Endothelial cell of umbilical vein (primary cell): Measurements from ENCODE around the gene R3HDM2. TPM values are rescaled to one million over a fixed set of nuclear protein-coding genes. Genes with fewer than 3 reads are reported as not detected.

ENCODE experiments used
- BruUV-seq: library from RNA; stranded (reverse); fragments of 400-500 nt; replicated peaks from 2 replicates; lab custom pipeline; 2021; lab: Mats Ljungman, UMichigan
- CTCF ChIA-PET: fragments of 300-600, 350-600 bp; sonication (Branson Sonifier 250); formaldehyde crosslinking; loops from one replicate; lab custom pipeline; 2021; ENCODE audit warnings: antibody characterized with exemption, inconsistent platforms; lab: Charles Lee
- POLR2A ChIA-PET: fragments of 300-600, 350-600 bp; sonication (Branson Sonifier 250); formaldehyde crosslinking; loops from one replicate; lab custom pipeline; 2021; ENCODE audit warnings: antibody characterized with exemption, inconsistent platforms; lab: Charles Lee
- DNase-seq: peaks from one replicate; pipeline ENCODE4 v3.0.0-alpha.2; 2011; ENCODE audit warnings: low read depth, low spot score
- FAIRE-seq: peaks from 2 replicates; lab custom pipeline; 2011; peaks lifted over from hg19 to GRCh38; lab: Jason Lieb, UNC
- H2AFZ ChIP-seq: 2 replicates; pipeline ENCODE4 v1.6.0; 2012; ENCODE audit warnings: low read depth, low read length, control low read depth, inconsistent platforms
- H3K27ac ChIP-seq: 2 replicates; pipeline ENCODE4 v1.5.1; 2011; ENCODE audit warnings: low read depth, mild to moderate bottlenecking, control low read depth, low read length, moderate library complexity; ENCODE audit not compliant: insufficient read depth
- H3K27me3 ChIP-seq, 2 experiments: 2 replicates each; pipeline versions ENCODE4 v1.6.0 to v1.6.1; 2011; ENCODE audit warnings: low read length in 2 of 2, mixed read lengths in 1 of 2; ENCODE audit not compliant: control insufficient read depth in 2 of 2, insufficient read depth in 2 of 2
- H3K36me3 ChIP-seq, 2 experiments: 2 replicates in 1 of 2; 3 replicates in 1 of 2; pipeline ENCODE4 v1.5.1; 2011; ENCODE audit warnings: low read length in 2 of 2, mild to moderate bottlenecking in 1 of 2, moderate library complexity in 1 of 2; ENCODE audit not compliant: control insufficient read depth in 2 of 2, insufficient read depth in 2 of 2; ENCODE audit errors: extremely low read depth in 1 of 2
- H3K4me1 ChIP-seq: 3 replicates; pipeline ENCODE4 v1.5.1; 2011; ENCODE audit warnings: mild to moderate bottlenecking, low read length; ENCODE audit not compliant: control insufficient read depth, insufficient read depth; ENCODE audit errors: extremely low read depth
- H3K4me2 ChIP-seq: 2 replicates; pipeline ENCODE4 v1.6.1; 2011; ENCODE audit warnings: low read length, control low read depth, mixed read lengths; ENCODE audit not compliant: insufficient read depth
- H3K4me3 ChIP-seq, 3 experiments: fragments of 200-600 bp in 1 of 3; sonication (generic), shearing (Covaris generic) in 1 of 3; replicated peaks in 1 of 3; 2 replicates each; pipeline ENCODE4 v1.5.1; 2011 to 2016; ENCODE audit warnings: control low read depth in 3 of 3, low read length in 3 of 3, mild to moderate bottlenecking in 2 of 3, inconsistent platforms in 1 of 3, low read depth in 1 of 3, moderate library complexity in 1 of 3; ENCODE audit not compliant: insufficient read depth in 1 of 3
- H3K79me2 ChIP-seq: 2 replicates; pipeline ENCODE4 v1.6.0; 2012; ENCODE audit warnings: low read length, inconsistent platforms; ENCODE audit not compliant: control insufficient read depth, insufficient read depth
- H3K9ac ChIP-seq: replicated peaks from 2 replicates; pipeline ENCODE3; 2011; ENCODE audit warnings: low read length, control low read depth; ENCODE audit not compliant: insufficient read depth; ENCODE audit errors: extremely low read depth
- H3K9me1 ChIP-seq: replicated peaks from 3 replicates; pipeline ENCODE4 v1.6.0; 2011; ENCODE audit warnings: mild to moderate bottlenecking, low read length; ENCODE audit not compliant: control insufficient read depth, insufficient read depth; ENCODE audit errors: extremely low read depth
- H3K9me3 ChIP-seq: replicated peaks from 2 replicates; pipeline ENCODE4 v1.5.1; 2012; ENCODE audit warnings: low read length, inconsistent platforms; ENCODE audit not compliant: control insufficient read depth, insufficient read depth
- H4K20me1 ChIP-seq: replicated peaks from 2 replicates; pipeline ENCODE3; 2011; ENCODE audit warnings: mild to moderate bottlenecking, low read length; ENCODE audit not compliant: control insufficient read depth, insufficient read depth; ENCODE audit errors: extremely low read depth
- CTCF ChIP-seq, 2 donors: IDR thresholded peaks; 1 replicate in 1 of 2; 2 replicates in 1 of 2; pipeline ENCODE4 v1.5.1; 2011; ENCODE audit warnings: low read length in 2 of 2, mild to moderate bottlenecking in 2 of 2, moderate library complexity in 2 of 2, control low read depth in 1 of 2, inconsistent platforms in 1 of 2, low read depth in 1 of 2; ENCODE audit not compliant: insufficient read depth in 1 of 2; ENCODE audit errors: extremely low read depth in 1 of 2
- EZH2 ChIP-seq: IDR thresholded peaks from 2 replicates; pipeline ENCODE4 v1.6.1; 2012; ENCODE audit warnings: borderline replicate concordance, low read depth, mild to moderate bottlenecking, moderate library complexity, low read length, inconsistent platforms; ENCODE audit not compliant: severe bottlenecking
- FOS ChIP-seq: IDR thresholded peaks from 2 replicates; pipeline ENCODE4 v1.6.1; 2011; ENCODE audit warnings: mild to moderate bottlenecking, low read length, moderate library complexity, borderline replicate concordance; ENCODE audit not compliant: insufficient read depth
- GATA2 ChIP-seq: IDR thresholded peaks from 2 replicates; pipeline ENCODE4 v1.7.0; 2011; ENCODE audit warnings: low read depth, mild to moderate bottlenecking, moderate library complexity, mixed read lengths, low read length; ENCODE audit not compliant: insufficient read length, insufficient read depth
- JUN ChIP-seq: IDR thresholded peaks from 2 replicates; pipeline ENCODE4 v1.6.1; 2011; ENCODE audit warnings: borderline replicate concordance, low read depth; ENCODE audit not compliant: insufficient read length, insufficient read depth
- MAX ChIP-seq: IDR thresholded peaks from 2 replicates; pipeline ENCODE4 v1.6.1; 2011; ENCODE audit not compliant: insufficient read depth, insufficient read length
- MYC ChIP-seq: IDR thresholded peaks from one replicate; pipeline ENCODE4 v1.6.1; 2011; ENCODE audit warnings: mild to moderate bottlenecking, low read depth, low read length
- POLR2A ChIP-seq: IDR thresholded peaks from 2 replicates; pipeline ENCODE4 v1.6.1; 2012; ENCODE audit warnings: low read depth, mild to moderate bottlenecking, control low read depth, low read length
- POLR2AphosphoS5 ChIP-seq: IDR thresholded peaks from 2 replicates; pipeline ENCODE4 v1.6.1; 2012; ENCODE audit warnings: low read depth, mild to moderate bottlenecking, control low read depth, low read length, moderate library complexity; ENCODE audit not compliant: insufficient read depth
- dilution Hi-C: fragments of 300-500 bp; cut with MboI; formaldehyde crosslinking; loops from one replicate; pipeline ENCODE4 v1.15.0; 2019; ENCODE audit warnings: low sequenced_read_pairs; ENCODE audit not compliant: extremely low pct_ligation_motif_present
- intact Hi-C: fragments of 100-400 bp; cut with micrococcal nuclease; formaldehyde crosslinking; loops from one replicate; pipeline ENCODE4 v1.10.0; 2022
- polyA plus RNA-seq, 4 experiments: library from polyadenylated mRNA; depleted of rRNA in 3 of 4; stranded (reverse) in 3 of 4; unstranded in 1 of 4; fragments of >200 nt; gene quantifications; 2 replicates each; pipeline versions ENCODE4 v1.2.1 to v1.2.3, GENCODE V29; 2011 to 2012; ENCODE audit warnings: missing spikeins in 1 of 4
- total RNA-seq: library from RNA; stranded (reverse); gene quantifications from 2 replicates; pipeline ENCODE4 v1.2.3, GENCODE V29; 2021

R3HDM2 gene
- total and polyA plus RNA-seq, 2 donors (not counting 3 experiments of a cell fraction or from before 2014, with no cell fraction given) = 26.1 to 31.3 TPM

GRCh38 chr12:57416039-57416996 lies 14.5 kb downstream of the R3HDM2 start:
- intact Hi-C loops (no loop called here), dilution Hi-C loops (no loop called here)
- Histone ChIP-seq H3K27ac (no peak overlapping the region), H3K27me3 (no peaks in the 10 kb centered on the region), H4K20me1 (no peaks in the 10 kb centered on the region), H3K36me3 (no peaks in the 10 kb centered on the region), H3K4me1 (no peaks in the 10 kb centered on the region), H3K9ac (no peak overlapping the region), H3K4me2 (no peak overlapping the region), H2AFZ (no peak overlapping the region), H3K9me3 (no peaks in the 10 kb centered on the region), H3K79me2 (peaks cover 4% of the 10 kb centered on the region), H3K4me3 (no peak overlapping the region), H3K9me1 (no peaks in the 10 kb centered on the region)
- ChIA-PET CTCF (interaction anchor here (1.3 kb wide), 1 partner anchor 109 kb away, joined by 4 read pairs; no protein-coding TSS in a partner anchor), POLR2A (no interaction called here)
- no TSS peak for BruUV-seq
- FAIRE-seq = no peak
- no peak for DNase-seq
- TF ChIP-seq GATA2 = no peak
- no peak for TF ChIP-seq MAX
- TF ChIP-seq FOS = no peak
- TF ChIP-seq POLR2AphosphoS5 = no peak
- no peak for TF ChIP-seq CTCF (IDR thresholded peaks at IDR 0.05; ENCODE audit: extremely low read depth in 1 of 2, insufficient read depth in 1 of 2, low read depth in 1 of 2, low read length in 2 of 2)
- TF ChIP-seq EZH2 = no peak
- TF ChIP-seq POLR2A = no peak
- no peak for TF ChIP-seq MYC
- no peak for TF ChIP-seq JUN
